ENCODE measurements around the gene ARHGEF19.

Gene ARHGEF19

GRCh38 chr1:16245476-16246196, 33.2 kb upstream of the ARHGEF19 start:
- DNase-seq (ENCODE audit: extremely low spot score, insufficient read length, low read depth) (no peak), FAIRE-seq (no peak)

- no peak for FAIRE-seq
- DNase-seq (ENCODE audit: extremely low spot score, insufficient read length, low read depth) = no peak
These were observed 32.3 kb upstream of the ARHGEF19 start for GRCh38 chr1:16244650-16245285.

DNA sequence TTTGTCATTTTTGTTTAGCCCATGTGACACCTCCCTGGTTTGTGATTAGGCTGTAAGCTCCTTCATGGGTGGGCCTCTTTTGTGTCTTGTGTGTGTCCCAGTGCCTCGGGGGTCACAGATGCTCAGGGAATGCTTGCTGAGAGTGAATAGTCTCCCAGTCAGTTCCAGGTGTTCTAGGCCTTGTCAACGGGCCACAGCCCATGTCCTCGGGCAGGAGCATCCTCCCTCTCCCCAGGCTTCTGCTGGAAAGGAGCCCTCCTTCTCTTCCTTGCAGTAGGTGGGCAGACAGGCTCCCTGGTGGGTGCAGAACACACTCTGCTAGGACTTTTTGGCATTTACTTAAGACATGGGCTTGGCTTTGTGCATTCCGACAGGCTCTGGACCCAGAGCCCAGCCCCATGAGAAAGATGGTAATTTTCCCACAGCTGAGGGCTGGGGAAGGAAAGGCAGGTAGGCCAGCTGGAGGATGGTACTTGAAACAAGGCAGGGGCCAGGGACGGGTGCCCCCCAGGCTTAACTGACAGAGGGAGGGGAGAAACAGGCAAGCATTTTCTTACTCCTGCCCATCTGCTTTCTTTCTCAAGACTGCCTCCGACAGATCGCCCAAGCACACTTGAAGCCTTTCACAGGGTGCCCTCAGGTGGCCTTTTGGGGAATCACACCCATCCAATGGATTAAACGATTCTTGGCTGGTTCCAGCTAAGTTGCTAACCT, 31.6 kb upstream of the ARHGEF19 start:
- DNase-seq (ENCODE audit: extremely low spot score, insufficient read length, low read depth) (no peak), FAIRE-seq (peak; percentile 84)

DNA sequence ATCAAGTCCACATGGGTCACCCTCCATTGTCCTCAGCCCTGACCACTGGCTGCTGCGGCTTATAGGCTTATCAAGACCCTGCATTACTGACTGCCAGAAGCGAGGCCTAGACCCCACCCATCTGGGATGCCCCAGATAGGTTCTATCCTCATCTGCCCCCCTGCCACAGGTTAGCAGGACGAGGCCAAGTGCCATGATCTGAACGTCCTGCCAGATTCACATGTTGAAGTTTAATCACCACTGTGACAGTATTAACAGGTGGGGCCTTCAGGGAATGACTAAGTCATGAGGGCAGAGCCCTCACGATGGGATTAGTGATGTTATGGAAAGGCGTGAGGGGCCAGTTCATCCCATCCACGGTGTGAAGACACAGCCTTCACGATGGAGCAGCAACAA, 30.8 kb upstream of the ARHGEF19 start:
- no peak for DNase-seq (ENCODE audit: extremely low spot score, insufficient read length, low read depth)
- FAIRE-seq = no peak

DNA sequence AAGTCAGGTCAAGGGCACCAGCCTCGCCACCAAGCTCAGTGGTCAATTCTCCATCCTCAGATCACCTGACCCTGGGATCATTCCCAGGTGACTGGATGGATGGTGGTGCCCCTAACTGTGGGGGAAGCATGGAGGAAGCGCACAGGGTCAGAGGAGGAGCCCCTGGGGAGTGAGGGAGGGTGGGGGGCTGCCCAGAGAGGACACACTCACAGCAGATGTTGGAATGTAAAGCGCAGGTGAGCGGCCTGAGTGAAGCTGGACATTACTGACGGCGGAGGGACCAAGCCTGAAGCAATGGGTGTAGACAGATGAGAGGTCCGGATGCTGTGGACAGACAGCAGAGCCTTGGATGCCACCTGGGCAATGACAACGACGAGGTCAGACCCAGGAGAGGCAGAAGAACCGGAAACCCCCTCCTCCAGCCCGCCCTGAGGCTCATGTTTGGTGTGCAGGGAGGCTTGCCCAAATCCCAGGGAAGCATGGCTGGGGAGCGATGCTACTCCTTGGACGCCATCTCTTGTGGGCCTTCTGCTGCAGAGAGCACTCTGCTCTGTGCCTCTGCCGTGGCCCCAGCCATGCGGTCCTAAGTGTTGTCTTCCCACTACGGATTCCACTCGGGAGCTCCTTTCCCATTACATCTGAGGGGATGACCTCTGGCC, 30.2 kb upstream of the ARHGEF19 start:
- DNase-seq (ENCODE audit: extremely low spot score, insufficient read length, low read depth) (no peak), FAIRE-seq (no peak)

GRCh38 chr1:16241221-16241708, 28.8 kb upstream of the ARHGEF19 start:
- no peak for FAIRE-seq
- DNase-seq (ENCODE audit: extremely low spot score, insufficient read length, low read depth) = no peak

GRCh38 chr1:16239972-16240491, 27.6 kb upstream of the ARHGEF19 start:
- DNase-seq (ENCODE audit: extremely low spot score, insufficient read length, low read depth) = no peak
- no peak for FAIRE-seq

GRCh38 chr1:16237343-16237830, 24.9 kb upstream of the ARHGEF19 start:
- FAIRE-seq = no peak
- no peak for DNase-seq (ENCODE audit: extremely low spot score, insufficient read length, low read depth)

- FAIRE-seq = peak; percentile 96
- peak; percentile 96 for DNase-seq (ENCODE audit: extremely low spot score, insufficient read length, low read depth)
These were observed 24.3 kb upstream of the ARHGEF19 start, which contains the start of gene CPLANE2 for GRCh38 chr1:16236511-16237342. CPLANE2 (minus strand) TSS chr1:16237183; CDS start chr1:16236742, 441 bp downstream.

DNA sequence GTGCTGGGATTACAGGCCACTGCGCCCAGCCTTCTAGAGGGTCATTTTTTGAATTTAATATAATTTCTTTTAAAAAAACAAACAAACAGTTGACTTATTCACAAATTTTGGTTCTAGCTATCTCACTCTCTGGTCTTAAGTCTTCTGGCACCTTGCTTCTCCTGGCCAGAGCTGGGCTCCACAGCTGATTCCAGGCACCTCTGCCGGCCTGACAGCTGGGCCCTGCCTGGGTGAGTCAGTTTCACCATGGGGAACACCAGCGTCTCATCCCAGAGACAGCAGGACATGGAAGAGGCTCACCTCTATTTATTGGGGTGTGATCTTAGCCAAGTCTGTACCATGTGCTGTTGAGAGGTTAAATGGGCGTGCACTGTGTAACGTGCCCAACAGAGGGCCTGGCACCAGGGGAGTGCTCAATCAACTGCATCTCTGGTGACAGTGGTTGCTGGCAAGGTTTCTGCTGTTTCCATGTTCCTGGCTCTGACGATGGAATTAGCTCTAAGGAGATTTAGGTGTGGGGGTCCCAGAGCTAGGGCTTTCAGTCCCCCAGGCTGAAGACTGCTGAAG, 23.6 kb upstream of the ARHGEF19 start:
- FAIRE-seq = no peak
- DNase-seq (ENCODE audit: extremely low spot score, insufficient read length, low read depth) = no peak

DNA sequence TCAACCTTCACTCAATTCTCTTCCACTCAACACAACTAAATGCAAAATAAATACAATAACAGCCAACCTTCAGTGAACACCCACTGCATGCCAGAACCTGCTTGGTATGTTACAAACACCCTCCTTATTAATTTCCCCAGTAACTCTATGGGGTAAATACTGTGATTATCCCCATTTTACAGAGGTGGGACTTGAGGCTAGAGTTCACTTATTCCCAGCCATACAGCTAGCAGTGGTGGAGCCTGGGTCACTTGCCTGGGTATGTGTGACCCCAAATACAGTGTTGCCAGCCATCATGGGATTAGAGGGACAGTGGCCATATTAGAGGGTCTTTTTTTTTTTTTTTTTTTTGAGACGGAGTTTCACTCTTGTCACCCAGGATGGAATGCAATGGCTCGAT, 22.9 kb upstream of the ARHGEF19 start:
- DNase-seq (ENCODE audit: extremely low spot score, insufficient read length, low read depth) = no peak
- FAIRE-seq = no peak

DNA sequence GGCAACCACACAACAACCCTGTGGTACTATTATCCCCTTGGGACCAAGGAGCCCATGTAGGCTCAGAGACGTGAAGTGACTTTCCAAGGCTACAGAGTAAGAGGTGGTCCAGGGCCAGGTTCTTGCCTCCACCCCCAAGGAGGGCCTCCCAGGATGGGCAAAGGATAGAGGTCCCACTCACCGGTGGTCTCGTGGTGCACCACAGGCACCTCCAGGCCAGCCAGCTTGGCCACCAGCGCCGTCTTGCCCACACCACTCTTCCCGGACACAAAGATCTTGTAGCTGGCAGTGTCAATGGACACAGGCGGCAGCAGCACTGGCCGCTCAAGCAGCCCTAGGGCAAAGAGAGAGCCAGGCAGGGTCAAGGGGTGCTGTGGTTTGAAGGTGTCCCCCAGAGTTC, 21.0 kb upstream of the ARHGEF19 start:
- FAIRE-seq = no peak

DNA sequence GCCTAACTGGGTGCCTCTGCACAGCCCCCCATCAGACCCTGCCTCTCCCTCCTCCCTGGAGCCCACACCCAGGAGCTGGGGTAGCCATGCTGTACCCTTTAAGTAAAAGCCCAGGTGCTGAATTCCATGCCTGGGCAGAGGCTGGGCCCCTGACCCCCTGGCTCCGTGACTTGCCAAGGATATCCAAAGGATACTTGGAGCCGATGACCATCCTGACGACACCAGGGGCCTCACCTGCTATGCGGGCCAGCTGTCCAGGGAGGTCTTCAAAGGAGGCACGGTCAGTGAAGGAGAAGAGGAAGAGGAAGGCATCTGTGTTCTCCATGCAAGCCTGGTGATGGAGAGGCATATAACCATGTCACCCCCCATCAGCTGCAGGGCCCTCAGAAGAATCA, 19.9 kb upstream of the ARHGEF19 start:
- DNase-seq (ENCODE audit: extremely low spot score, insufficient read length, low read depth) = no peak
- FAIRE-seq = no peak

More for the DNA sequence above, 21.0 kb upstream of the ARHGEF19 start:
- DNase-seq (ENCODE audit: extremely low spot score, insufficient read length, low read depth) = no peak

- DNase-seq (ENCODE audit: extremely low spot score, insufficient read length, low read depth) (no peak), FAIRE-seq (no peak)
These were observed 19.2 kb upstream of the ARHGEF19 start for GRCh38 chr1:16231331-16232315.

DNA sequence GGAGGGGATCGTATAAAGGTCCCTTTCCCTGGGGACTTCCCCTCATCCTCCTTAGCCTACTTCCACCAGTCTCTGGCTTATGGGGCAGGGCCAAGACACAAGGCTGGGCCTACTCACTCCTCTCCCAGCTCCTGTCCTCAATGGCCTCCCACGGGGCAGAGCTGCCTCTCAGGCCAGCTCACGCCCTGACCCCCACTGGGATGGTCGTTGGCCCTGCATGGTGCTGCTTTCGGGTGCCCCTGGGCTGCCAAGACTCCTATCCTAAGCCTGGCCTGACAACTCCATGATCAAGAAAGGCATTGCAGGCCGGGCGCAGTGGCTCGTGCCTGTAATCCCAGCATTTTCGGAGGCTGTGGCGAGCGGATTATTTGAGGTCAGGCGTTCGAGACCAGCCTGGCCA, 18.3 kb upstream of the ARHGEF19 start:
- FAIRE-seq = no peak

GRCh38 chr1:16229976-16230740, 17.7 kb upstream of the ARHGEF19 start:
- DNase-seq (ENCODE audit: extremely low spot score, insufficient read length, low read depth) (no peak), FAIRE-seq (no peak)

More for the DNA sequence above, 18.3 kb upstream of the ARHGEF19 start:
- no peak for DNase-seq (ENCODE audit: extremely low spot score, insufficient read length, low read depth)

All from GM18507 (cell line).